Renal cortical epithelial cell (primary cell): Measurements from ENCODE around the gene CHRNA5. TPM values are rescaled to one million over a fixed set of nuclear protein-coding genes. Genes with fewer than 3 reads are reported as not detected.

Source experiments
- DNase-seq: peaks from one replicate; pipeline ENCODE4 v3.0.0-alpha.2; 2011; ENCODE audit warnings: low read depth
- total RNA-seq: library from RNA; depleted of rRNA; stranded (reverse); fragments of >200 nt; gene quantifications from 2 replicates; pipeline ENCODE4 v1.2.3, GENCODE V29; 2014

Gene CHRNA5
- total RNA-seq, 1 donor from 2014 or later: 4.1 TPM

- DNase-seq: no peak
Measured at GRCh38 chr15:78620021-78620526, 54.8 kb downstream of the CHRNA5 start.

- DNase-seq: no peak
Measured at GRCh38 chr15:78620527-78621421, 55.5 kb downstream of the CHRNA5 start, which contains the start of gene CHRNA3. TSS of gene CHRNA3 (minus strand) at chr15:78620996. CDS start at chr15:78620794, 202 bp downstream.

GRCh38 chr15:78621810-78622402 lies 56.6 kb downstream of the CHRNA5 start:
- DNase-seq: no peak

- DNase-seq: no peak
Measured at GRCh38 chr15:78623786-78624497, 58.6 kb downstream of the CHRNA5 start.

GRCh38 chr15:78624651-78625590 lies 59.6 kb downstream of the CHRNA5 start:
- DNase-seq: no peak

- no peak for DNase-seq
Measured at GRCh38 chr15:78625606-78626280, 60.4 kb downstream of the CHRNA5 start.

- no peak for DNase-seq
Measured at GRCh38 chr15:78626381-78626995, 61.2 kb downstream of the CHRNA5 start.

GRCh38 chr15:78627348-78627747 lies 62.0 kb downstream of the CHRNA5 start:
- no peak for DNase-seq

GRCh38 chr15:78628227-78628626 lies 62.9 kb downstream of the CHRNA5 start:
- DNase-seq: no peak

GRCh38 chr15:78629031-78629715 lies 63.9 kb downstream of the CHRNA5 start:
- no peak for DNase-seq

GRCh38 chr15:78629716-78630065 lies 64.4 kb downstream of the CHRNA5 start:
- no peak for DNase-seq

- no peak for DNase-seq
Measured at GRCh38 chr15:78630886-78631633, 65.7 kb downstream of the CHRNA5 start.

- no peak for DNase-seq
Measured at GRCh38 chr15:78633348-78633747, 68.0 kb downstream of the CHRNA5 start.

- DNase-seq: no peak
Measured at GRCh38 chr15:78634210-78635145, 69.2 kb downstream of the CHRNA5 start.

- DNase-seq: no peak
Measured at GRCh38 chr15:78635346-78635745, 70.0 kb downstream of the CHRNA5 start.

- DNase-seq: no peak
Measured at GRCh38 chr15:78636378-78636859, 71.1 kb downstream of the CHRNA5 start.

- DNase-seq: no peak
Measured at GRCh38 chr15:78637776-78638435, 72.6 kb downstream of the CHRNA5 start.
